Adrenal gland (tissue), 5 donors: ENCODE data around the gene ARSI.

ENCODE experiments used
- POLR2A ChIP-seq, 2 donors: fragments of 450-650 bp; IDR thresholded peaks; one replicate each; pipeline ENCODE4 v1.6.1; 2017; ENCODE audit warnings: antibody characterized with exemption in 2 of 2, mild to moderate bottlenecking in 2 of 2, moderate library complexity in 1 of 2
- TF ChIP-seq, protein P1 (sequence below), 6 experiments: fragments of 450-650 bp in 4 of 6; fragments of 200-600 bp in 2 of 6; sonication (generic) in 1 of 6; IDR thresholded peaks; 1 replicate in 5 of 6; 2 replicates in 1 of 6; pipeline versions ENCODE4 v1.5.1 to v1.8.0; 2016 to 2021; ENCODE audit warnings: antibody characterized with exemption in 6 of 6, mild to moderate bottlenecking in 2 of 6, moderate library complexity in 1 of 6
- donor health status: DM: no; HTN: no; CAD: no.

- TF ChIP-seq, protein P1, sequence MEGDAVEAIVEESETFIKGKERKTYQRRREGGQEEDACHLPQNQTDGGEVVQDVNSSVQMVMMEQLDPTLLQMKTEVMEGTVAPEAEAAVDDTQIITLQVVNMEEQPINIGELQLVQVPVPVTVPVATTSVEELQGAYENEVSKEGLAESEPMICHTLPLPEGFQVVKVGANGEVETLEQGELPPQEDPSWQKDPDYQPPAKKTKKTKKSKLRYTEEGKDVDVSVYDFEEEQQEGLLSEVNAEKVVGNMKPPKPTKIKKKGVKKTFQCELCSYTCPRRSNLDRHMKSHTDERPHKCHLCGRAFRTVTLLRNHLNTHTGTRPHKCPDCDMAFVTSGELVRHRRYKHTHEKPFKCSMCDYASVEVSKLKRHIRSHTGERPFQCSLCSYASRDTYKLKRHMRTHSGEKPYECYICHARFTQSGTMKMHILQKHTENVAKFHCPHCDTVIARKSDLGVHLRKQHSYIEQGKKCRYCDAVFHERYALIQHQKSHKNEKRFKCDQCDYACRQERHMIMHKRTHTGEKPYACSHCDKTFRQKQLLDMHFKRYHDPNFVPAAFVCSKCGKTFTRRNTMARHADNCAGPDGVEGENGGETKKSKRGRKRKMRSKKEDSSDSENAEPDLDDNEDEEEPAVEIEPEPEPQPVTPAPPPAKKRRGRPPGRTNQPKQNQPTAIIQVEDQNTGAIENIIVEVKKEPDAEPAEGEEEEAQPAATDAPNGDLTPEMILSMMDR (IDR thresholded peaks at IDR 0.05) = no peak
- TF ChIP-seq POLR2A (IDR thresholded peaks at IDR 0.05) = no peak
These were observed 7.5 kb downstream of the ARSI start for GRCh38 chr5:150295172-150295634.
